Nephron progenitor cell (in vitro differentiated cells): Measurements from ENCODE around the gene SERPINB1.

Experiments used
- DNase-seq: peaks from one replicate; pipeline ENCODE4 v3.0.0; 2021
- H3K27ac Mint-ChIP-seq: 2 replicates; pipeline ENCODE4 v1.8.0; 2021; ENCODE audit warnings: mild to moderate bottlenecking, moderate library complexity, mixed read lengths
- H3K27me3 Mint-ChIP-seq: 2 replicates; pipeline ENCODE4 v1.8.0; 2021; ENCODE audit warnings: mild to moderate bottlenecking, low read depth, mixed read lengths; ENCODE audit not compliant: poor library complexity
- H3K36me3 Mint-ChIP-seq: 2 replicates; pipeline ENCODE4 v1.8.0; 2021; ENCODE audit warnings: low read depth, mixed read lengths
- H3K4me1 Mint-ChIP-seq: 2 replicates; pipeline ENCODE4 v1.8.0; 2021; ENCODE audit warnings: mixed read lengths
- H3K4me3 Mint-ChIP-seq: 2 replicates; pipeline ENCODE4 v1.8.0; 2021; ENCODE audit warnings: mild to moderate bottlenecking, moderate library complexity, mixed read lengths
- H3K9me3 Mint-ChIP-seq: 2 replicates; pipeline ENCODE4 v1.8.0; 2021; ENCODE audit warnings: mild to moderate bottlenecking, moderate library complexity, mixed read lengths
- TF ChIP-seq, protein P1 (sequence below): fragments of 200-600 bp; sonication (generic); IDR thresholded peaks from 2 replicates; pipeline ENCODE4 v1.5.0; 2021; ENCODE audit warnings: antibody characterized with exemption

Gene SERPINB1

DNA sequence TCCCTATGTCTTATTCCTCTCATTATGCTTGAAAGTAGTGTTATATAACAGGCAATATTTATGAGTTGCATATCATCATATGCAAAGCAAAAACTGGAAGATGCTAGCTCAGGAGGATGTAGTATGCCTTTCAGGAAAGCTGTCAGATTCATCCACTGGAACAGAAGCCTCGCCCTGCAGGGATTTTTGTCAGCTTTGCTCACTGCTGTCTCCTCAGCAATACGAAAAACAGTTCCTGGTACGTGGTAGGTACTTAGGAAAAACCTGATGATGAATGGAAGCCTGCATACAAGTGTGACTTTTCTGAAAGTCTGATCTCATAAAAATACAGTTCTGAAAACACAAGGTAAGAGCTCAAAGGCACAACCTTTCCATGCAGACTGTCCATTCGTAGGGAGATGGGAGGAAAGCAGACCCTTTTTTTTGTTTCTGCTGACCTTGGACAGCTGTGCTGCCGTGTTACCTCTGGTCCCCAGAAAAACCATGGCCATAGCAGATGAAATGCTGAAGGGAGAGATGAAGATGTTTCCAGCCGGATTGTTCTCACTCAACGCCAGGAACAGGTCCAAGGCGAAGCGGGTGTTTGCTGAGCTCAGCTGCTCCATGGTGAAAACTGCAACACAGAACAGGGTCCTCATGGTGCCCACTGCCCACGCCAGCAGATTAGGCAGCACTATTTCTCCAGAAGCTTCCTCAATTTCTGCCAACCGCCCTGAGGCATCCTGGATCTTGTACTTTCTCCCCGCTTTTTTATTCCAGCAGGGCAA, 1.5 kb downstream of the SERPINB1 start:
- Mint-ChIP-seq H3K4me3 (peak overlapping the region; percentile 91), H3K27ac (peak overlapping the region; percentile 90), H3K4me1 (peaks cover 59% of the 10 kb centered on the region), H3K36me3 (peaks cover 25% of the 10 kb centered on the region), H3K27me3 (no peaks in the 10 kb centered on the region), H3K9me3 (no peaks in the 10 kb centered on the region)
- TF ChIP-seq, protein P1, sequence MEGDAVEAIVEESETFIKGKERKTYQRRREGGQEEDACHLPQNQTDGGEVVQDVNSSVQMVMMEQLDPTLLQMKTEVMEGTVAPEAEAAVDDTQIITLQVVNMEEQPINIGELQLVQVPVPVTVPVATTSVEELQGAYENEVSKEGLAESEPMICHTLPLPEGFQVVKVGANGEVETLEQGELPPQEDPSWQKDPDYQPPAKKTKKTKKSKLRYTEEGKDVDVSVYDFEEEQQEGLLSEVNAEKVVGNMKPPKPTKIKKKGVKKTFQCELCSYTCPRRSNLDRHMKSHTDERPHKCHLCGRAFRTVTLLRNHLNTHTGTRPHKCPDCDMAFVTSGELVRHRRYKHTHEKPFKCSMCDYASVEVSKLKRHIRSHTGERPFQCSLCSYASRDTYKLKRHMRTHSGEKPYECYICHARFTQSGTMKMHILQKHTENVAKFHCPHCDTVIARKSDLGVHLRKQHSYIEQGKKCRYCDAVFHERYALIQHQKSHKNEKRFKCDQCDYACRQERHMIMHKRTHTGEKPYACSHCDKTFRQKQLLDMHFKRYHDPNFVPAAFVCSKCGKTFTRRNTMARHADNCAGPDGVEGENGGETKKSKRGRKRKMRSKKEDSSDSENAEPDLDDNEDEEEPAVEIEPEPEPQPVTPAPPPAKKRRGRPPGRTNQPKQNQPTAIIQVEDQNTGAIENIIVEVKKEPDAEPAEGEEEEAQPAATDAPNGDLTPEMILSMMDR: no peak
- DNase-seq: no peak

DNA sequence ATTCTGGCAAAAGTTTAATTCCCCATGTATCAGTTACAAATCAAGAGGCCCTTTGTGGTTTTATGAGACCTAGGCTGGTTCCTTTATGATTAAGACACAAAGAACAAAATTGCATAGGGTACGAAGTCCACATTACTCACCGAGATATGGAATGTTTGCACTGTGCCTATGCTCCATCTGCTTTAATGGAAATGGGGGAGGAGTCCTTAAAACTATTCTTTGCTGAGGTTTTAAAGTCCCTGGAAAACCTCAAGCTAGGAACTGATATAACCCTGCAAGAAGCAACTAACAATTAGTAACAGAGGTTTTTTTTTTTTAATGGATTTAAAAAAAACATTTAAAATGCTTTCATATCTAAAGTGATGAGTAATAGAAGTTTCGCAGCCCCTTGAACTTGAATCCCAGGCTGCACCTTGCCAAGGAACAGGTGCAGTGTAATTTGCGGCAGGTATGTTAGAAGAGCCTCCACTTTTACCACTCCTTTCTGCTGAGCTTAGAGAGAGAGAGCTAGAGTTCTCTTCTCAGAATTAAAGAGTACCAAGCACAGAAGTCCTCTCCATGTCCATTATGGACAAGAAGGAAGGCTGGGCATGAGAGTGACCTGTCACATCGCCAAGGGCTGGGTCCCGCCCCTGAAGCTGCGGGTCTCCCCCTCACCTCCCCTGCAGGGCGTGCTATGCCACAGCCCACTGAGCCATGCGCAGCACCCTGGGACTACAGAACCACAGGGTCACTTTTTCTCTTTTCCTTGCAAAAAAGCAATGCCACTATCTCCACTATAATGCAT, 2.3 kb downstream of the SERPINB1 start:
- H3K27ac Mint-ChIP-seq: peak overlapping the region; percentile 90
- TF ChIP-seq, protein P1: no peak
- peak overlapping the region; percentile 91 for H3K4me3 Mint-ChIP-seq
- H3K27me3 Mint-ChIP-seq: no peaks in the 10 kb centered on the region
- peaks cover 59% of the 10 kb centered on the region for H3K4me1 Mint-ChIP-seq
- DNase-seq: no peak
- peaks cover 32% of the 10 kb centered on the region for H3K36me3 Mint-ChIP-seq
- no peaks in the 10 kb centered on the region for H3K9me3 Mint-ChIP-seq

DNA sequence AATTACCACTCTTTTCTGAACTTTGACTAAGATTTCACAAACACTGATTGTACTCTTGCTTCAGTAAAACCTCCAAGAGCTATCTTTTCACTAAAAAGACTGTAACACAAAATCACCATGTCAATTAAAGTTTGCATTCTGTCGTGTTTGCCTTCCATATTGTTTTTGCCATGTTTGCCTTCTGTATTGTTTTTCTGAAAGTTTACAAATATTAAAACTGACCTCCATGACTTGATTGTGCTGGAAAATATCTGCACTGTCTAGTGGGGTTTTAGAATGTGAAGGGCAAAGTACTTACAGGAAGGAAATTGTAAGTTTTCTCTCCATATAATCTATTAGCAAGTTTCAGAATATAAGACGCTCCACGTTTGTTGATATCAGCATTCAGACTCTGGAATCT, 3.4 kb downstream of the SERPINB1 start:
- H3K27ac Mint-ChIP-seq: no peak overlapping the region
- TF ChIP-seq, protein P1: no peak

DNA sequence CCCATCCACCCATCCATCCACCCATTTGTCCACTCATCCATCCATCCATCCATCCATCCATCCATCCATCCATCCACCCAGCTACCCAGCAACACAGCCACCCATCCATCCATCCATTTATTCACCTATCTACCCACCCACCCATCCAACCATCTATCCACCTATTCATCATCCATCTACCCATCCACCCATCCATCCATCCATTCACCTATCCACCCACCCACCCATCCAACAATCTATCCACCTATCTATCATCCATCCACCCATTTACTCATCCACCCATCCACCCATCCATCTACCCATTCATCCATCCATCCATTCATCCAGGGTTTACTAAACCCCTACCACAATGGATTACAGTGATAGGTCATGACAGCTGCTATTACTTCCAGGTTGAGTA, 7.4 kb downstream of the SERPINB1 start:
- no peak for DNase-seq
- Mint-ChIP-seq H3K9me3 (no peaks in the 10 kb centered on the region), H3K4me3 (no peak overlapping the region), H3K4me1 (peaks cover 24% of the 10 kb centered on the region), H3K27ac (no peak overlapping the region), H3K36me3 (peaks cover 42% of the 10 kb centered on the region), H3K27me3 (peaks cover 6% of the 10 kb centered on the region)
- TF ChIP-seq, protein P1: no peak

More for the DNA sequence above, 3.4 kb downstream of the SERPINB1 start:
- peaks cover 42% of the 10 kb centered on the region for H3K36me3 Mint-ChIP-seq
- H3K4me3 Mint-ChIP-seq: no peak overlapping the region
- DNase-seq: no peak
- peaks cover 54% of the 10 kb centered on the region for H3K4me1 Mint-ChIP-seq
- no peaks in the 10 kb centered on the region for H3K9me3 Mint-ChIP-seq
- H3K27me3 Mint-ChIP-seq: no peaks in the 10 kb centered on the region

DNA sequence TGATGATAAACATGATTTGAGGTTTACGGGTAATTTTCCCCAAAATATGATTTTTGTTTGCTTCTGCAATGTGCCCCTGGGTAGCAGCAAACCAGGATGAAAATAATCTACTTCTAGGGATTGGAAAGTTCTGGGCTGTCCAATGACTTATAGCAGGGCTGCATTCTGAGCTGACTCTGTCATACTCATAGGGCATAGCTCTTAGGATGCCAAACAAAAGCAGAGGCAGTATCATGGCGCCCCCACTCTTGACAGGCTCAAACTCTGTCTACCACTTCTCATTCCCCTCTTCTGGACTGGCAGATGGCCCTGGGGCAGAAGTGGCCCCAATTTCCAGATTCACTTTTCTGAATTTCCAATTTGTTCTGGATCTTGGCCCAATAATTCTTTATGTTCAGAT, 10.3 kb downstream of the SERPINB1 start:
- Mint-ChIP-seq H3K4me3 (no peak overlapping the region), H3K9me3 (no peaks in the 10 kb centered on the region), H3K27ac (no peak overlapping the region), H3K27me3 (peaks cover 6% of the 10 kb centered on the region), H3K4me1 (no peaks in the 10 kb centered on the region), H3K36me3 (peaks cover 30% of the 10 kb centered on the region)
- TF ChIP-seq, protein P1: no peak
- no peak for DNase-seq
